Activated T-helper 1 cell treated with Interleukin-2 at 50 U/mL for 16 hours (primary cell): ENCODE results near the gene UIMC1.
"Not testable (repeated sequence)": the region's sequence is repeated elsewhere in the genome, so short reads cannot be mapped to it uniquely, and the experiment has no call there.

Experiments used
- DNase-seq: peaks from one replicate; pipeline ENCODE4 v3.0.0-alpha.2; 2020; ENCODE audit warnings: low read depth

The UIMC1 gene

DNA sequence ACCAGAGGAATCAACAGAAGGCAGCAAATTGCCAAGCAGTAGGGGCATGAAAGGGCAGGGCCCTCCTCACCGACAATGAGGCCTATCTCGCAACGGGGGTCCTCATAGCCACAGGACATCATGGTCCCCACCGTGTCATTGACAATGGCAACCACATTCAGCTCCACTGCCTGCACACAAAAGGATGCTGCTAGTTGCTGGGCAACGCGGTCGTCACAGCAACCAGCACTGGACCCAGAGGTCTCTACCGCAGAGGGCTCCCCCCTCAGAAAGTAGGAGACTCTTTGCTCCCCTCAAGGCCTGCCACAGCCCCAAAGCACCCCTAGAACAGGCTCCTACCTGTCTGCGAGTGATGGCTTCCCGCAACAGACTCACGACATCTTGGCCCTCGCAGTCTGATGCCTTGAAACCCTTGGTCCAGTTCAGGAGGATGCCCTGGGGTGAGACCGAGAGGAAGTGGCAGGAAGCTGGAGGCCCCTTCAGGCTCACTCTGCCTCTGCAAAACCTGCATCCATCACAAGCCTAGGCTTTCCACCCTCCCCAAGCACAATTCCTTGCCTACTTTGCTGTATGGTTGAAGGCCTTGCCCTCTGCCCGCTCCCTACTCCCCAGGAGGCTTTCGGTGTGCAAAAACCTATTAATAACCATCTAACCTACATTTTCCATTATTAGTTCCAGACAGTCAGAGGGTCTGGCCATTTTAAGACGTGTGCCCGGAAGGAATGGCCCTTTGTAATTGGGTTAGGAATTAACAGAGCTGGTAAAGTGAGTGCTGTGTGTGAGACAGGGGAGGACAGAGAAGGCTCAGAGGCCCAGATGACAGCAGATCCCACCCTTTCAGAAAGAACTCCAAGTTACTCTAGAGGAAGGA lies 122.6 kb downstream of the UIMC1 start:
- no peak for DNase-seq

DNA sequence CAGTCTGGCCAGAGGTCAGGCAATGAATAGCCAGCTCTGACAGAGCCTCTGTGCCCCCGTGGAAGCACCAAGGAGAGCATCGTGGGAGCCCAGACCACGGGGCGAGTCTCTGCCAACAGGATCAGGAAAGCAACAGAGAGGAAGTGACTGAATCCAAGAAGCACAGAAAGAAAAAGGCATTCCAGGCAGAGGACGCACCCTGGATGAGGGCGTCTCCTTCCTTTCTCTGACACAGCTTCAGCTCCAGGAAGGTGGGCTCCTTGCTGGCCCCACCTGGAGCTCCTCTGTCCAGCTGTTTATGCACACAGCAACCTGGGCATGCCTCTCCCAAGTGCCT lies 124.0 kb downstream of the UIMC1 start:
- DNase-seq = no peak

DNA sequence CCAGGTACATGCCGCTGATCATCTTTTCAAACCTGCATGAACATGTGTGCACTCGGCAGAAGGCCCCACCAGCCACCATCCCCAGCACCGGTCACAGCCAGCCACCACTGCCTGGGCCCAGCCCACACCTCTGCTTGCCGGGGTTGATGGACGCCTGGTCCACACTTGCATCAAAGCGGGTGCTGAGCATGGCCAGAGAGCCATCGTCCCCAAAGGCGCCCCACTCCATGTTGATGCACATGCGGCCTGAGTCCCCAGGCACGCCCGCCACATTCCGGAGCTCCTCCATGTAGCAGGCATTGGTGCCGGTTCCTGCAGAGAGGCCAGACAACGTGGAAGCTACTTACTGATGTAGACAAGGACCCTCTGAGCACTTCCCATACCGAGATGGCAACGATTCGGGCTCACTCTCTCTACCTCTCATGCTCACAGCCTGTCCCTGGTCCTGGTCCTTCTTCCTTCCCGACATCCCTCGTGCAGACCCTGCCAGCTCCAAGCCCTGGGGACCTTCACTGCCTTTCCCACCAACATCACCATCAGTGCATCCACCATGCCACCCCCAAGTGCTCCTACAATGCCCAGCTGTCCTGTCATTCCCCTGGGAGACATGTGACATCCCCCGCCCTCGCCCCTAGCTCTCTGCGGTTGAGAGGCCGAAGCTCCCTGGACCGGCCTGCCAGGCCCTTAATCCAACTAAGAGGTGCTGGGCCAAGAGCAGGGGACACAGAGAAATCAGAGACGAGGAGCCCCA lies 124.6 kb downstream of the UIMC1 start:
- no peak for DNase-seq

DNA sequence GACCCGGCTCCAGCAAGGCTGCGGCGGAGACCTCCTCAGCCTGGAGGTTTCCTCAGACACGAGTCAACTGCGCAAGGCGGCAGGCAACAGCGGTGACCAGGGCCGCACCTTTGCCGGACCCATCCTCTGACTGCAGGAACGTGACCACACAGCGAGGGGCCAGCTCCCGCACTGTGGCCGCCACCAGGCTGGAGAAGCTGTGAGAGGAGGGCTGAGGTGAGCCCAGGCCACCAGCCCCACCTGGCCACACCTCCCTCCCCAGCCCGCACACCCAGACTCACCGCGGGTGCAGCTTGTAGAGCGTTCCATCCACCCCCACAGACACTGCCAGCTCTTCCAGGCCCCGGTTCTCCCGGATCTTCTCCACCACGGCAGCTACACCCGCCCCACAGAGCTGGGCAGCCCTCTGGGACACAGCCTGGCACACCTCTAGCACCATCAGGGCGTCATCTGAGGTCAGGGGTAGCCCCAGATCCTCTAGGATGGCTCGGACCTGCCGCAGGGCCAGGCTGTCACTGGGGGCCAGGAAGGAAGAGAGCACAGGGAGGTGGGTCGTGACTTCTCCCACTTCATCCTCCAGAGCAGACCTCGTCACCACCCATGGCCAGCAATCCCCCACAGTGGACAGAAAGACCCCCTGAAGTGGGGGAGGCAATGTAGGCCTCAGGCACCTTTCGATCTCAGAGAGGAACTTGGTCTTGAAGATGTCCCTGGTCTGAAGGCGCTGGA lies 125.4 kb downstream of the UIMC1 start:
- no peak for DNase-seq

DNA sequence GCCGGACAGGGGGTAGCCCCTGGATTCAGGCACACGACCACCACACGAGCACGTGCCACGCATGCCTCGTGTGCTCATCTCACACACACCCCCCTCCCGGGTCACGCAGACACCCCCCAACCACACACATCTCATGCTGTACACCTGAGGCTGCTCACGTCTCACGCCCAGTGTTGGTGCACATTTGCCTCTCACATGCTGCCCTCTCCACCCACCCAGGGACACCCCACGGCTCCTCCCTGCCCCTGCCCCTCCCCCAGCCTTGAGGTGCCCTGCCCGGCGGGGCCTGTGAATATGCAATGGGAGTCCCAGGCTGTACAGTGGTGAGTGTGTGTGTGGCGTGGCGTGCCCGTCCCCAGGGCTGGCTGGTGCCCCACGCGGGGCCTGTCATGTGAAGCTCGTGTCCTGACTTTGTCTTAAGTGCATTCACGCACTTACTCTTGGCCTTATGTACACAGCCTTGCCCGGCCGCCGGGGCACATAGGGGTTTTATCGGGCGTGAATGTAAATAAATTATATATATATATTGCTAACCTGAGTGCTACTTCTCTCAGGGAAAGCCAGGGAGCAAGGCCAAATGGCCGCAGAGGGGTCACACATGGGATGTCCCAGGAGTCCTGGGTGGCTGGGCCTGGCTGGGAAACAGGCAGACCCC lies 126.1 kb downstream of the UIMC1 start:
- DNase-seq = no peak

DNA sequence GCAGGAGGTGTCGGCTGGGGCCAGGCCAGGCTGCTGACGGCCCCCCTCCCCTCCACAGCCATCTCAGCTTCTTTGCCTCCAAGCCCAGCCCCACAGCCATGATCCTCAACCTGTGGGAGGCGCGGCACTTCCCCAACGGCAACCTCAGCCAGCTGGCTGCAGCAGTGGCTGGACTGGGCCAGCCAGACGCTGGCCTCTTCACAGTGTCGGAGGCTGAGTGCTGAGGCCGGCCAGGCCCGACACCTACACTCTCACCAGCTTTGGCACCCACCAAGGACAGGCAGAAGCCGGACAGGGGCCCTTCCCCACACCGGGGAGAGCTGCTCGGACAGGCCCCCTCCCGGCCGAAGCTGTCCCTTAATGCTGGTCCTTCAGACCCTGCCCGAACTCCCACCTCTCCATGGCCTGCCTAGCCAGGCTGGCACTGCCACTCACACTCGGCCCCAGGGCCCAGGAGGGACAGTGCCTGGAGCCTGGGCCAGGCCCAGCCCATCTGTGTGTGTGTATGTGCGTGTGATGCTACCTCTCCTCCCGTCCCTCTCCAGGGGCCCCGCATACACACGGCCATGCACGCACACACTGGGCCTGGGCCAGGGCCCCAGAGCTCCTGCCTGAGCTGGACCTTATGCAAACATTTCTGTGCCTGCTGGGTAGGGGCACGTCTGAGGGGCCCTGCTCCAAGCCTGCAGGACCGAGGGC lies 126.8 kb downstream of the UIMC1 start:
- DNase-seq = no peak

DNA sequence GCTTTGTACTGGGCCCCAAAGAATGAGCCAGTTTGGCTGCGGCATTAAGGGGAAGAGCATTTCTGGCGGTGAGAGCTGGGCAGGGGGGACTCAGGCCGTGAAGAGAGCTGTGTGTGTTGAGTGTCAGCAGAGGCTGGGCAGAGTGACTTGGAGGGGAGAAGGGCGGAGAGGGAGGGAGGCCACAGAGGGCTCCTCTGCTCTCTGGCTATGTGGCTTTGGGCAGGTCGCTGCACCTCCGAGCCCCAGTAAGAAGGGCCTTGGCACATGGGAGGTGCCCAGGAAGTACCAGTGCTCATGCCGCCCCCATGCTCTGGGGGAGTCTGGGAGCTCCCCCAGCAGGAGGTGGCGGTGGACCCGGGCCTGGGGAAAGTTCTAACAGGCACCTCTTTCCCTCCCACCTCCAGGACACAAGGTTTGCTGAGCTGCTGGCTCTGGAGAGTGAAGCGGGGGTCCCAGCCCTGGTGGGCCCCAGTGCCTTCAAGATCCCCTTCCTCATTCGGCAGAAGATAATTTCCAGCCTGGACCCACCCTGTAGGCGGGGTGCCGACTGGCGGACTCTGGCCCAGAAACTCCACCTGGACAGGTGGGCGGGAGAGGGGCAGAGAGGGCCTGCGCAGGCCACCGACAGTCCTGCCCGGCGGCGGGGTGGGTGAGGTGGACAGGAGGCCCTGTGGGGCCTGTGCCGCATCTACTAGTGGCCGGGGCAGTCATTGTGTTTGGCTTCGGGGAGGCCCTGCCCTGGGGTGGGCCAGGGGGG lies 127.5 kb downstream of the UIMC1 start:
- DNase-seq = no peak

DNA sequence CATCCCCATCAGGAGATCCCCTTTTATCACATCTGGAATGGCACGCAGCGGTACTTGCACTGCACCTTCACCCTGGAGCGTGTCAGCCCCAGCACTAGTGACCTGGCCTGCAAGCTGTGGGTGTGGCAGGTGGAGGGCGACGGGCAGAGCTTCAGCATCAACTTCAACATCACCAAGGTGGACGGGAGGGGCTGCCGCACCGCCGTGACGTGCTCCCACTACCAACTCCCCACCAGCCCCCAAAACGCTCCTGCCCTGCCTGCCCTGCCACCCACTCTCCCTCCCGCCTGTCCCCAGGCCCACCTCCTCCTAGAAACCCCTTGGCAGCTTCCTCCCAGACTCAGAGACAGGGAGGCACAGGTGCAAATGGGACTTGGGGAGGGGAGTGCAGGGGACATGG lies 128.1 kb downstream of the UIMC1 start:
- no peak for DNase-seq

DNA sequence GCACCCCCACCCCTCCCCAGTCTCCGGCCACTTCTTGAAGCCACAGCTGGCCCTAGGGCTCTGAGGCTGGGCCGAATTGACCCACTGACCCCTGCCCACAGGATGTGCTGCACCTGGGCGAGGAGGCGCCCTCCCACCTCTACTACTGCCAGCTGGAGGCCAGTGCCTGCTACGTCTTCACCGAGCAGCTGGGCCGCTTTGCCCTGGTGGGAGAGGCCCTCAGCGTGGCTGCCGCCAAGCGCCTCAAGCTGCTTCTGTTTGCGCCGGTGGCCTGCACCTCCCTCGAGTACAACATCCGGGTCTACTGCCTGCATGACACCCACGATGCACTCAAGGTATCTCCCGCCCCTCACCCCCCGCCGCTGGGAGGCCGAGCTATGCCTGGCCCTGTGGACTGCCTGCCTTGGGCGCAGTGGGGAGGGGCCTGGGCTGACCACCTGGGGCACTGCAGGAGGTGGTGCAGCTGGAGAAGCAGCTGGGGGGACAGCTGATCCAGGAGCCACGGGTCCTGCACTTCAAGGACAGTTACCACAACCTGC lies 128.7 kb downstream of the UIMC1 start:
- DNase-seq = no peak

DNA sequence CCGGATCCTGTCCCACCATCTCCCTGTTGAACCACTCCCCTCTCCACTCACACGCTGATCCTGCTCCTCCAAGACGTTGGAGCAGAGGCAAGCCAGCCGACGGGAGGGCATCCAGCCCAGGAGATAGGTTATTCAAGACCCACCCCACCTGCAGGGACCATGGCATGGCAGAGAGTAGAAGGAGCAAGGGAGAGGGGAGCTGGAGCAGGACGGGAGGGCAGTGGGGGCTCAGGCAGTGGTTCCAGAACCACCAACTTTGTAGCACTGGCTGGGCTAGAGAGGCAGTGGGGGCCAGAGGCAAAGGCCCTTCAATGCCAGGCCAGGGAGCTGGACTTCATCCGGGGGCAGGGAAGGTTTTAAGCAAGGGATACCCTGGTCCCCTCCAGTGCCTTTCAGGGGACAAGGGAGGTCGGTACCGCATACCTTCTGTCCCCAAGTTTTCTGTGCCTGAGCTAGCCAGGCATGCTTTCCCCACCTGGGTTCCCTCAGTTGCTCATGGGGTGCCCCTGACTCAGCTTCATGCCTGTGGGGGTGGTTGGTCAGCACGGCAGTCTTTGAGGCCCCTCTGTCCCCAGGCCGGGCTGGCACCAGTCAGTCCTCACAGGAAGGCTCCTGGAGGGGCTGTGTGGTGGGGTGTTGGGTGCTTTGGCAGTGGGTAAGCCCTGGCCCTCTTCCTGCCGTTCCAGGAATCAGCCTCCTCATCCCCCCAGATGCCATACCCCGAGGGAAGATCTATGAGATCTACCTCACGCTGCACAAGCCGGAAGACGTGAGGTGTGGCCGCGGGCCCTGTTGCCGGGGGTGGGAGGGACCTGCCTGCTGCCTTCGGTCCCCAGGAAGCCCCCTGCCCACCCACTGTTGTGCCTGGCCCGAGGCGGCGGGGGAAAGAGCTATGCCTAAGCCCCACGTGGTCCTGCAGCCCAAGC lies 129.8 kb downstream of the UIMC1 start:
- DNase-seq = no peak

DNA sequence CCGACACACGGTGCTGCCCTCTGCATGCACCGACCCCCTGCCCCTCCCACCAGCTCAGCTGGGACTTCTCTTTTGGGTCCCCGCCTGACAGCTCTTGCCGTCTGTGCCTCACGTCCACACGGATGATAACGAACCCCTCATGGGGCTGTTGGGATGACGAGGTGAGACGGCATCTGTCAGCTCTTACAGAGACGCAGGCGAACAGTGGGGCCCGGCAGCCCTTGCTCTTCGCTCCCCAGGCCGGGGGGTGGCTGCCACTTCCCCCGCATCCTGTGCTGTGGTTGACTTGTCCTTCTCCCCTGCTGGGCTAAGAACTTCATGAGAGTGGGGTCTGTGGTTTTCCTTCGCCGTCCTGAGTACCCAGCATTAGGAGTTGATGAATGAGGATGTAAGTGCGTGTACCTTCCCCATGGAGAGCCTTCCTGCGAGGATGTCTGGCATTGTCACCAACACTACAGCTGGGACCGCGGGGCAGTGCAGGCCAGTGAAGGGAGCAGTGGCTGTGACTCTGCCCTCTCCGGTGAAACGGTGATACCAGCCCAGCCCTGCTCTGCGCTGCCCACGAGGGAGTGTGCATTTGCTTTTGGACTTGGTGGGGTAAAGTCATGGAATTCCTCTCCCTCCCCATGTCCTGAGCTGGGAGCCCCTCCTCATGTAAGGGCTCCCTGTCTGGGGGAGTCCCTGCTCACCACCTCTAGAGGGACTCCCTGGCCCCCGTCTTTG lies 130.6 kb downstream of the UIMC1 start:
- no peak for DNase-seq

DNA sequence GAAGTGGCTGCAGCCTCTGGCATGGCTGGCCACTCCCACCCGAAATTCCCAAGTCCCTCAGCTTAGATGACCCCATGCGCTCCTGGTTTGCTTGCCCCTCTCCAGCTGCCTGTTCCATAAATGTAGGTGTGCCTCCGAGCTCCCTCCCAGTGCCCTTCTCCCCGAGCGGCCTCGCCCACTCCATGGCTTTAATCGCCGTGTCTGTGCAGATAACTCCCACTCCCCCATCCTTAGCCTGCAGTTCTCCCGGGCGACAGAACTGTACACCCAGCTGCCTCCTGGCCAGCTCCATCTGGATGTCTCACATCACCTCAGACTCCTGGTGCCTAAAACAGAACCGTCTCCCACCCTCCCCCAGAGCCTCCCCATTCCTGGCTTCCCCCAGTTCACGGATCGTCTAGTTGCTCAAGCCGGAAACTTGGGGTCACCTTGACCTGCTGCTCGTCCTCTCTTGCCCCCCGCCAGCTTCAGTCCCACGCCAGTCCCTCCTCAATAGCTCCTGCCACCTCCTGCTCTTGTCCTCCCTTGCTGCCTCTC lies 131.5 kb downstream of the UIMC1 start:
- no peak for DNase-seq

DNA sequence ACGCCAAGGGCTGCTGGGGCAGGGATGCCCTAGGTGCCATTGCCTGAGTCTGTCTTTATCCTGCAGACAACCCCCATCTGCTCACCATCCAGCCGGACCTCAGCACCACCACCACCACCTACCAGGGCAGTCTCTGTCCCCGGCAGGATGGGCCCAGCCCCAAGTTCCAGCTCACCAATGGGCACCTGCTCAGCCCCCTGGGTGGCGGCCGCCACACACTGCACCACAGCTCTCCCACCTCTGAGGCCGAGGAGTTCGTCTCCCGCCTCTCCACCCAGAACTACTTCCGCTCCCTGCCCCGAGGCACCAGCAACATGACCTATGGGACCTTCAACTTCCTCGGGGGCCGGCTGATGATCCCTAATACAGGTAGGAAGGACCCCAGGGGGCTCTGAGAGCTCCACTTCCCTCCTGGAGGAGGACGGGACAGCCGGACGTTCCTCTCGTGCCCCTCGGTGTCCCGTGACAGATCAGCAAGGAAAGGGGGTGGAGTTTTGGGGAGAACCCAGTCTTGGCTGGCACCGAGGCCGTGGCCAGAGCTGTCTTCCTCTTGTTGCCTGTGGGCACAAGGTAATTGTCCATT lies 132.3 kb downstream of the UIMC1 start:
- DNase-seq = no peak

DNA sequence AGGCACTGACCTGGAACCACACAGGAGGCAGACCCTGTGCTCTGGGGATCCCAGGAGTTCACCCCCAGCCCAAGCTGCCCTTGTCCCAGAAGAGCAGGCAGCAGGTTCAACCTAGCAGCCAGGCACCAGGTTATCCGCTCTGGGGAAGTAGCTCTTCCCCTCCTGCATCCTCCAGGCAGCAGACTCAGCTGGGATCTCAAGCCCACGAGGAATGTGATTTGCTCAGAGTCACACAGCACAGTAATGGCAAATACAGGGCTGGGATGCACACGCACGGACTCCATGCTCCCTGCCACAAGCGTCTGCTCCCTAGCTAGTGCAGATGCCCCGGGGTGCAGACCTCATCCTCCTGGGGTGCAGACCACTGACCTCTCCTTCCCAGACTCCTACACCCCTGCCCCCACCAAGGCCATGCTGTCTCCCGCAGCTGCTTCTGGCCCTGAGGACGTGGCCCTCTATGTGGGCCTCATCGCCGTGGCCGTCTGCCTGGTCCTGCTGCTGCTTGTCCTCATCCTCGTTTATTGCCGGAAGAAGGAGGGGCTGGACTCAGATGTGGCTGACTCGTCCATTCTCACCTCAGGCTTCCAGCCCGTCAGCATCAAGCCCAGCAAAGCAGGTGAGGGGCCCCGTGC lies 132.9 kb downstream of the UIMC1 start:
- no peak for DNase-seq

DNA sequence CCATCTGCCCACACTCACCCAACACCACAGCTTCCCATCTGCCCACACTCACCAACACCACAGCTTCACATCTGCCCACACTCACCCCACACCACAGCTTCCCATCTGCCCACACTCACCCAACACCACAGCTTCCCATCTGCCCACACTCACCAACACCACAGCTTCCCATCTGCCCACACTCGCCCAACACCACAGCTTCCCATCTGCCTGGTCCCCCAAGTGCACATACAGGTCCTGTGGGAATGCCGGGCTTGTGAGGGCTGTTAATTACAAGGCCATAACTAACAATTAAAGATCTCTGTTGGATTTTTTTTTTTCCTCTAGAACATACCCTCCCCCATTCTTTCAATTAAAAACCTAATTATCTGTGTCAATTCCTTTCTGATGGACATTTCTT lies 133.6 kb downstream of the UIMC1 start:
- not testable (repeated sequence) for DNase-seq

DNA sequence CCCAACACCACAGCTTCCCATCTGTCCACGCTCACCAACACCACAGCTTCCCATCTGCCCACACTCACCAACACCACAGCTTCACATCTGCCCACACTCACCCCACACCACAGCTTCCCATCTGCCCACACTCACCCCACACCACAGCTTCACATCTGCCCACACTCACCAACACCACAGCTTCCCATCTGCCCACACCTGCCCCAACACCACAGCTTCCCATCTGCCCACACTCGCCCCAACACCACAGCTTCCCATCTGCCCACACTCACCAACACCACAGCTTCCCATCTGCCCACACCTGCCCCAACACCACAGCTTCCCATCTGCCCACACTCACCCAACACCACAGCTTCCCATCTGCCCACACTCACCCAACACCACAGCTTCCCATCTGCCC lies 134.0 kb downstream of the UIMC1 start:
- DNase-seq = not testable (repeated sequence)

DNA sequence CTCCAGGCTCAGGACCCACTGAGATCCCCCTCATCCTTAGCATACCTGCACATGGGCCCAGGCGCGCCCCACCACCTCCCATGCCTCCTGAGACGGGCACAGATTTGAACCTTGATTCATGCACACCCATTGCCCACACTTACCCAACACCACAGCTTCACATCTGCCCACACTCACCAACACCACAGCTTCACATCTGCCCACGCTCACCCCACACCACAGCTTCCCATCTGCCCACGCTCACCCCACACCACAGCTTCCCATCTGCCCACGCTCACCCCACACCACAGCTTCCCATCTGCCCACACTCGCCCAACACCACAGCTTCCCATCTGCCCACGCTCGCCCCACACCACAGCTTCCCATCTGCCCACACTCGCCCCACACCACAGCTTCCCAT lies 135.9 kb downstream of the UIMC1 start:
- DNase-seq = not testable (repeated sequence)

DNA sequence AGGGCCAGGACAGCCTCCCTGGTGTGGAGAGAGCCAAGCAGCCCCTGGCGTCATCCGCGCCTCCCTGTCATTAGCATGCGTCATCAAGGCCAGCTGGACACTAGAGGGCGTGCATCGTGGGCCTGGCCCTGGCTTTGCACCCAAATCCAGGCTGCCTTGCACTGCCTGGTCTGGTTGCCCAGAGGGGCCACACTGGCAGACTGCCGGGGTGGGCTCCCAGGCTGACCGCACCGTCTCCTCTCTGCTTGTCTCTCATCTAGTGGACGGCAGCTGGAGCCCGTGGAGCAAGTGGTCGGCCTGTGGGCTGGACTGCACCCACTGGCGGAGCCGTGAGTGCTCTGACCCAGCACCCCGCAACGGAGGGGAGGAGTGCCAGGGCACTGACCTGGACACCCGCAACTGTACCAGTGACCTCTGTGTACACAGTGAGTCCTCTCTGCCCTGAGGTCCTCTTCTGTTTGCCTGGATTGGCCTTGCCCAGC lies 136.4 kb downstream of the UIMC1 start:
- no peak for DNase-seq
